Stimulated activated CD4-positive, alpha-beta T cell treated with anti-CD3 and anti-CD28 coated beads, Interleukin-4, amount 100 ng/mL, for 24 hours (primary cell): Measurements from ENCODE around the gene GHRH.

ENCODE experiments used
- DNase-seq: peaks from one replicate; pipeline ENCODE4 v3.0.0-alpha.2; 2020

GHRH gene

DNA sequence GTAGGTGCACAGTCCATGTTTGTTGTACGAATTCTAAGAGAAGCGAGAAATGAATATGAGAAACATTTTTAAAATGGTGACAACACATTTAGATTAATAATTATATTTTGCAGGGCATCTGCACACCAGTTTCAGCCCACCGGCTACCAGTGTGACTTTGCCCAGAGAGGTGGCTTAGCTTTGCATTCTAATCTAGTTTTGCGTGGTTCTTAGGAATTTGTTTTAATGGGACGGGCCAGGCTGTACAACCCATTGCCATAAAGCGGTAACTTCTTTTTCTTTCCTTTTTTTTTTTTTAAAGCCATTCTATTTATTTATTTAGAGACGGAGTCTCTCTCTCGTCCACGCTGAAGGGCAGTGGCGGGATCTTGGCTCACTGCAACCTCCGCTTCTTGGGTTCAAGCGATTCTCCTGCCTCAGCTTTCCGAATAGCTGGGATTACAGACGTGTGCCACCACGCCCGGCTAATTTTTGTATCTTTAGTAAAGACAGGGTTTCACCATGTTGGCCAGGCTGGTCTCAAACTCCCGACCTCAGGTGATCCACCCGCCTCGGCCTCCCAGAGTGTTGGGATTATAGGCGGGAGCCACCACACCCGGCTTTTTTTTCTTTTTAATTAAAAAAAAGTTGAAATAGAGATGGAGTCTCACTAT lies 28.7 kb upstream of the GHRH start:
- no peak for DNase-seq

DNA sequence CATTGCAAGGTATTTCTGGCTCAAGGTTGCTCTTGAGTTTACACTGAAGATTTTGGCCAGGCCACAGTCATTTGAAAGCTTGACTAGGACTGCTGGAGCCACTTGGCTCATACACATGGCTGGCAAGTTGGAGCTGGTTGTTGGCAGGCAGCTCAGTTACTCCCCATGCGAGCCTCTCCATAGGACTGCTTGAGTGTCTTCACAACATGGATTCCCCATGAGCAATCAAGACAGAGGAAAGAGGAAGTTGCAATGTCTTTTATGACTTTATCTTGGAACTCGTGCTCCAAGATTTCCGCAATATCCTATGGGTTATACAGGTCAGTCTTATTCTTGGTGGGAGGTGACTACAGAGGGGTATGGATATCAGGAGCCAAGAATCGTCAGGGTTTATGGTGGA lies 26.5 kb upstream of the GHRH start:
- DNase-seq, result no peak

DNA sequence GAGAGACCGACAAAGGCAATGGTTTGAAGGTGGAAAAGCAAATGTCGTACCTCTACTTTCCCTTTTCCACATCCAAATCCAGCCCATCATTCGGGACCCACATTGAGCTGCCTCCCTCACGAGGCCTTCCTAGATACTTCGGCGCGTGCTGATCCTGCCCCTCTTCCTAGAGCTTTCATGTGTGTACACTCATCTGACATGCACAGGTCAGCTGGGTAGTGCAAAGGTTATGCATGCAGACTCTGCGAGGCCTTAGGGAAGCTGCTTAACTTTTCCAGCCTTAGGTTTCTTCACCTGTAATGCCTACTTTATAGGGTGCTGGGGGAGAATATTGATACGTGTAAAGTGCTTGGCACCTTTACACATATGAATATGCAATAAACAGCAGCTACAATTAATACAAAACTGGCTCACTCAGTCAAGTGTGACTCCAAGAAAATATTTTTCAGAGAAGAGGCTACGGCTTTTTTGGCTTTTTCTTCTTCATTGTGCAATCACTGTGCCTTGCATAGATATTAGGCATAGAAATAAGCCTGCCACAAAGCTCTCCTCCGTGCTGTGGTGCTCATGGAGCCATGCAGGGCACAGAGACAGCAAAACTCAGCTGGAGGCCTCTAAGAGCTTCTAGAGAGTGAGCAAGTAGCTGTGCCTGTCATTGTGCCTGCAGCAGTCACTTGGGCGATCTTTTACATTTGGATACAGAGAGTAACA lies 24.2 kb upstream of the GHRH start:
- DNase-seq, result no peak

DNA sequence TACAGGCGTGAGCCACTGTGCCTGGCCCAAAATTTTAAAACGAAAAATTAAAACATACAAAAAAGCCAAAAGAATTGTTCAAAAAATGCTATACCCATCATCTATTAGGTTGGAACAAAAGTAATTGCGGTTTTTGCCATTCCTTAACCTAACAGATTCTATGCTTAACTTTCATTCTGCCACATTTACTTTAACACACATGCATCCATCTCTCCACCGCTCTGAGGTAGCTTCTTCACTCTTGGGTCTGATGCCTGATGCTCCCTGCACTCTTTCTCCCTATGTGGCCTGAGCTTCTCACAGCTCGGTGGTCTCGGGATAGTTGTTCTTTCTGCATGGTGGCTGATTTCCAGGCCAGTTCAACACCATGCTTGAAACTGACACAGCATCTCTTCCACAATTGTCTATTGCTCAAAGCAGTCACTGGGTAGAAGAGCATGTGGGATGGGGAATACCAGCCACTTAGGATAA lies 23.1 kb upstream of the GHRH start:
- no peak for DNase-seq

DNA sequence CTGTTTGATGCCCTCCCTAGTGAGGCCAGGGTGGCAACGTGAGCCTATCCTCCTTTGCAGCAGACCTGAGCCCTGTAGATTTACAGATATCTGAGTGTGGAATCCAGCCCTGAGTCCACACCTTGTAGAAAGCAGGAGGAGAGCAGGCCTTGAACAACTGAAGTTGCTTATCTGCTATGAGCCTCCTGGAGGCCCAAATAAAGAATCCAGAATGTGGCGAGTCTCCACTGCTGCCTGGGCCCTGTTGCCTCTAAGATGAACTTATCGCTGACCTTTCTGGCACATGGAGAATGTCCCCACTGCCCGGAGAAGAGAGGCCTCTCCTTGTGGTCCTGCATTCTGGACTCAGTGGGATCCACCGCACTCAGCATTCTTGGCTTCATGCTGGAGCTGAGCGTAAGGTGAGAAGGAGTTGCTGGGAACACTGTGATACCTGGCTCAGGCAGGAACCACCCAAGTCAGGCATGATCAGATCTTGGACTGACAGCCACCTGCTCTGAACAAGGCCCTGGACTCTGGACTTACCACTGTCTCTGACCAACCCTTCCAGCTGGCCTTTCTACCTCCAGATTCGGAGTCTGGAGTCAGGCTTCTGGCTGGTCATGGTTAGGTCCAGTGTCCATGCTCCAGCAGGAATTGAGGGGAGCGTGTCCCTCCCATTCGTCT lies 22.0 kb upstream of the GHRH start:
- no peak for DNase-seq

DNA sequence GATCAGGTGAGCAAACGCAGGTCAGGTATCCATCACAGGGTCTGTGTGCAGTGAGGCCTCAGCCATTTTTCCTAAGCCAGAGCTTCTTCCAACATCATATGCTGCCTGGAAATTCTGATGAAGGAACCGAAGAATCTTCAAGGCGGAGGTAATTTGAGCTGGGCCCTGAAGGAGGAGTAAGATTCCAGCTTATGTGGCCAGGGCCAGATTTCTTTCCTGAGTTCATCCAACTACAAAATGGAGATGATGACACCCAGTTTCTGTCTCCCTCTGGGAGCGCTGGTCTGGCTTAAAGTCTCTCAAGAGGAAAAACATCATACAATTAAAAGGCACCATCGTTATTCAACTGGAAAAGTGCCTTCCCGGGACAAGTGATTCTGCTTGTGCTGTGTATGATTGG lies 20.9 kb upstream of the GHRH start:
- no peak for DNase-seq

DNA sequence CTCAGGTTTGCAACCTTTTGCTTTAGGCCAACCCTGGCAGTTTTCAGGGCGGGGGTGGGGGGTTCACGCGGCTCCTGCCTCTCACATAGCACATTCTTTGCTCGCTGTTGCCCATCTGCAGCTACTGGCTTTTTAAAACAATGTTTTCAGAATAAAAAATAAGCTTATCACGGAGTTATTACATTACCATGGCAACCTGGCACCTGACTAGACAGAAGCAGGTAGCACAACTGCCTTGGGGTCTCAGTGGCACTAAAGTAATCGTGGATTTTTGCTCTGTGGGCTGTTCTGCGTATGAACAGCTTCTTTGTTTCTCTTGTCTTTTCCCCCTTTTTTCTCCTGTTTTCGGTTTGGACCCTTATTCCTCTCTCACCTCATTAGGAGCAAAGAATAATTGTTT lies 18.8 kb upstream of the GHRH start:
- no peak for DNase-seq

DNA sequence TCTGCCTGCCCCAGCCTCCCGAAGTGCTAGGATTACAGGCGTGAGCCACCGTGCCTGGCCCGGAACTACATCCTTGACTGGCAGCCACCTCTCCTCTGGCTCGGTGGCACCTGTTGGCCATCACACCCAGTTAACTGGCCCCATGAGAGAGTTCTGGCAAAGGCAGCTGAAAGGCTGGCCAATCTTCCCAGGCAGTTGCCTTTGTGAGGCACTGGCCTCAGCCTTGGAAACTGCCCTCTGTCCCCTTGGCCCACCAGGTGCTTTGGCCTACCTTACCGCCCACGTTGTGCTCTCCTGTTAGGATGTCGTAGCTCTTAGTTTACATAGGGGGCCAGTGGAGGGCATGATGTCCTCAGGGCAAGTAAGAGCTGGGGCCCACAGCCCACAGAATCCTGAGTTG lies 18.2 kb upstream of the GHRH start:
- no peak for DNase-seq

DNA sequence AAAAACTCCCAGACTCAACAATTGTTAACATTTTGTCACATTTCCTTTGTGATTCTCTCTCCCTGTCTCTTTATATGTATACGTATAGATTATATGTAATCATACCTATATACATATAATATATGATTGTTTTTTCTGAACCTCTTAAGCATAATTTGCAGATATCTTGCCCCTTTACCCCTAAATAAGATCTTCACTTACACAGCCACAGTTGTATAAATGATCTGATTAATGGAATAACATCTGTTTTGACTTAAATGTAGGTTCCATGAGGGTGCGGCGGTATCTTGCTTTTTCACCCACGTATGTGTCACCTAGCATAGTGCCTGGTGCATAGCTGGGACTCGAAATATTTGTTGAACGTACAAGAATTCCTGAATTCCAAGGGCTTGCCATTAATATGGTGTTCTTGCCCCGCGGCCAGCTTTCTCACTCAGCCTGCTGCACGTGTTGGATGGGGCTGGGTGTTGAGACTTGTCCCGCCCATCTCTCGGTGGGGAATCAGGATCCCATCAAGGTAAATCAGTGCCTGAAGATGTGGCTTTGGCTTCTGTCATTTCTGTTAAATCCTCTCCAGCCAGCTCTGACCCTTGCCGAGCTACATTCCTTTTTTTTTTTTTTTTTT lies 17.5 kb upstream of the GHRH start:
- DNase-seq, result no peak

DNA sequence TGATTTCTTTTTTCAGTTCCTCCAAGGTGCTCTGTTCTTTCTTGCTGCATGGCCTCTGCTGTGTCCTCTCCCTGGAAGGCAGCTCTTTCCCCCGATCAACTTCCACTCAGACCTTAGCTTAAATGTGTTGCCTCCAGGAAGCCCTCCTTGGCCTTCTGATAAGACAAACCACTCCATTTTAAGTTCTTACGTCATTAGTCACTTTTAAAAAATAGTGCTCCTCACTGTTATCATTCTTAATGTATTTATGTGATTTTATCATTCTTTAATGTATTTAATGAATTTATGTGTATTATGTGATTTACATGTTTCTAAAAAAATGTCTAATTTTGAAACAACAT lies 15.6 kb upstream of the GHRH start:
- DNase-seq, result no peak

DNA sequence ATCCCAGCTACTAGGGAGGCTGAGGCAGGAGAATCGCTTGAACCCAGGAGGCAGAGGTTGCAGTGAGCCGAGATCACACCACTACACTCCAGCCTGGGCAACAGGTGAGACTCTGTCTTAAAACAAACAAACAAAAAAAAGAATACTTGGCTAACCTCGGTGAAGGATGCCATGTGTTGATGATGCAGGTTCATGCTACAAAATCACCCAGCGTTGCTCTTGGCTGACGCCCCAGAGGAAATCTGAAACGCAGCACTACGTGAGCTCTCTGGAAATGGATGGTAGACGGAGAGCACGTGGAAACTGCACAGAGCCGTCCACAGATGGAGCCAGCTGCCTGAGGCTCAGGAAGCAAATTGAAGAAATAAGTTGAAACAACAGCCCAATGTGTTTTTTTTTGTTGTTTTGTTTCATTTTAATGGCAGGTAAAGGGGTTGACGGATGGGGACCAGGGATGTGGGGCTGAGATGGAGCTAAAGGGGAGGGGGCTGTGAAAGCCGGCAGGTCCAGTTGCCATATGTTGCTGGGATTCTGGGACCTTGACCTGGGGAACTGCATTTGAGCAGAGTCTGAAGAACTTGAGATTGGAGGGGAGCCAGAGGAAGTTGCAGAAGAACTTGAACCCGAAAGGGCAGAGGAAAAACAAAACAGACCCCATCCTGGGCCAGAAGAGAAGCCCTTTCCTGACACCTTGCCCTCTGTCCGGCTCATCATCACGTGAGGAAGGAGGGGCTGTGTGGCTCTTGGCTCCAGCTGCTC lies 15.1 kb upstream of the GHRH start:
- no peak for DNase-seq

DNA sequence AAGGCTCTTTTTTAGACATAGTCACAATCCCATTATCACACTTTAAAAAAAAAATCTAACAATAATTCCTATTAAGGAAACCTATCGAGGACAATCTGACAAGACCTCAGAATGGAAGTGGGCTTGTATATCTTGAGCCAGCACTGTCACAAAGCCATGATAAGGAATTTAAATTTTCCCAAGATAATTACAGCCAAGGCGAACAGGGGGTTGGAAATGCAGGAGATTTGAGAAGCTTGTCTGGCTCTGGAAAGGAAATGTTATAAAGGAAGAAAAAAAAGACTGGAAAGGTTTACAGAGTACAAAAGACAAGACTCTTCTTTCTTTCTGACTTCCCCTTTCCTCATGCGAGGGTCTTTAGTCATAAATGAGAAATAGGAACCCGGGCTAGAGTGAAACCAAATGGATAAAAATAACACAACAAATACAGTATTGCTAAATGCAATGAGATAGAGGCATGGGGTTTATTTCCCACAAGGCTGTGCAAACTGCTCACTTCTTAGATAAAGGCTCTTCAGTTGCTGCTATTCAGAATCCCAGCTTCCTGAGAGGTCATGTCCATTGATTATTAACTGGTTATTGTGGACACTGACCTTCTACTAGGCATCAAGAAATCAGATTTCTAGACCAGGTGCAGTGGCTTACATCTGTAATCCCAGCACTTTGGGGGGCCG lies 13.4 kb upstream of the GHRH start:
- DNase-seq, result no peak

DNA sequence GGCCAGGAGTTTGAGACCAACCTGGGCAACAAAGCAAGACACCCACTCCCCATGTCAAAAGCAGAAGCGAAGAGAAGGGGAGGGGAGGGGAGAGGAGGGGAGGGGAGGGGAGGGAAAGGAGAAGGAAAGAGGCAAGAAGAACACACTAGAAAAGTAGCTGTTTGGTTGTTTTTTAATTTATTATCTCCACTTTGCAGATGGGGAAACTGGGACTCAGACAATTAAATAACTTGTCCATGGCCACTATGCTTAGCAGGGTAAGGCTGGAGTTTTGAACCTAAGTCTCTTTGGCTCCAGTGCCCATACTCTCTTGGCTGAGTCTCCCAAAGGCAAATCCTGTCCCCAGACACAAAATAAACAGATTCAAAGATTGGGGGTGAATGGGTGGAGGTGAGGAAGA lies 12.4 kb upstream of the GHRH start:
- DNase-seq, result no peak

DNA sequence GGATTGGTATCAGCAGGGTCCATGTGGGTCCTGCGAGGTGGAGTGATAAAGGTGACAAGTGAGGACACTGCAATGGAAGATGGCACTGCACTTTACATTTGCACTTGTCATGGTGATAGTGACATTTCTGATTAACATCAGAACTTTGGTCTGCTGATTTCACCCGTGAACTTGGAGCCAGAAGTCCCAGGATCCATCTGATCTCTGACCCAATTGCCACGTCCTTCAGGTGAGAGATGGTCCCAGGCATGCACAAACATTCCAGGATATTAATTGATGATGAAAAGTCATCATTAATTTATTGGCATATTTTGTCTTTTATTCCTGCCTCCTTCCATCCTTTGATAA lies 9.8 kb upstream of the GHRH start:
- no peak for DNase-seq

DNA sequence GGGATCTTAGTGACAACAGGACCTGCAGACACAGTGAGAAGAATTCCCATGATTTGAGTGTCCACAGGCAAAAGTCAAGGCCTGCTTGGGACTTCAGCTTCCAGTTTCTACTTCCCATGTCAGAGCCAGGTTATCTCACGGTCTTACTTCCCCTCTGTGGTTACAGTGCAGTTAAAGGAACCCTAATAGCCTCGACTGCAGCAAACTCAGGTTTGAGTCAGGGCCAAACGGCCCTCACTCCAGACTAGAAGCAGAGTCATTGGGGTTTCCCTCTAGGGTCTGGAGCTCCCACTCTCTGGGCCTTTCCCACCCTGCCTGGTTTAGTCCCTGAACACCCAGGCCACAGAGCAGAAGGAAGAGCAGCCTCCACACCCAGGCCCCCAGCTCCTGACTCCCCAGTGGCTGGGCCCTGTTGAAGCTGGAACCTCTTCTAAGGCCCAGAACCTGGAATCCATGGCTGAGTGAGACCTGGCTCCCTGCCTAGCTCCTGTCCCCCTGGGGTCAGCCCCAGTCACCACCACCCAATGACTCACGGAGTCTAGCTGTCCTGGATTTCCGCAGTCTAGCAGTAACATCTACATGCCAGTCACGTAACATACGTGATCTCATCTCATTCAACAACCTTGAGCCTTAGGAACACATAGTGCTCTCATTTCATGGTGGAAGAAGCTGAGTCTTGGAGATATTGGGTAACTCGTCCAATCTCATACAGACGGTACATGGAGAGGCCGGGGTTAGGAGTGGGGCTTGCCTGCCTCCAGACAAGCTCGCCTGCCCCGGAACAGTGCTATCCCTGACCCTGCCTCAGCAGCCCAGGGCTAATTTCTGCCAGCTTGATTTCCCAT lies 9.2 kb upstream of the GHRH start:
- no peak for DNase-seq

DNA sequence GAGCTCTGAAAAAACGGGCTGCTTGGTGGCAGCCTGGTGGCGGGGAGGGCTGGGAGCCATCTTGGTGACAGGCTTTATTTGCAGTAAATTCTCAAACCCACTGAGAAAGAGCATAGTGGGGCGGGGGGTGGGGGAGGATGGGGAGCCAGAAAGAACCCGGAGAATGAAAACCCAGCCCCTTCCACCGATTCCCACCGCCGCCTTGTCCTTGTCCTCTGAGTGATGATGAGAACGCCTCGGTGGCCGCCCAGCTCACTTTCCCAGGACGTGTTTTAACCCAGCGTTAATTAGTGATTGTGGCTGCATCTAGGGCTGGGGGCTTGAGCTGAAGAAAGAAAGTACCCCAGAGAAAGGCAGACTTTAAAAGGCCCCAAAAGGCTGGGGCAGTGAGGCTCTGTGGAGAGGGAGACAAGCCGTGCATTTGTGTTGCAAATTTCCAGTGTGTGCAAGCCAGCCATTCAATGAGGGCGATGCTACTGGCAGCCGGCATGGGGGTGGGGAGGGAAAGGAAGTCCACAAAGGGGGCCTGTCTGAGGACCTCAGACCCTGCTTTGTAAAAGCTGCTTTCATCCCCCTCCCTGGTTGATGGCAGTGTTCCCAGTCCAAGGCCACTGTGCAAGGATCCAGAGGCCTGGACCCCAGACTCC lies 6.2 kb upstream of the GHRH start:
- DNase-seq, result no peak

DNA sequence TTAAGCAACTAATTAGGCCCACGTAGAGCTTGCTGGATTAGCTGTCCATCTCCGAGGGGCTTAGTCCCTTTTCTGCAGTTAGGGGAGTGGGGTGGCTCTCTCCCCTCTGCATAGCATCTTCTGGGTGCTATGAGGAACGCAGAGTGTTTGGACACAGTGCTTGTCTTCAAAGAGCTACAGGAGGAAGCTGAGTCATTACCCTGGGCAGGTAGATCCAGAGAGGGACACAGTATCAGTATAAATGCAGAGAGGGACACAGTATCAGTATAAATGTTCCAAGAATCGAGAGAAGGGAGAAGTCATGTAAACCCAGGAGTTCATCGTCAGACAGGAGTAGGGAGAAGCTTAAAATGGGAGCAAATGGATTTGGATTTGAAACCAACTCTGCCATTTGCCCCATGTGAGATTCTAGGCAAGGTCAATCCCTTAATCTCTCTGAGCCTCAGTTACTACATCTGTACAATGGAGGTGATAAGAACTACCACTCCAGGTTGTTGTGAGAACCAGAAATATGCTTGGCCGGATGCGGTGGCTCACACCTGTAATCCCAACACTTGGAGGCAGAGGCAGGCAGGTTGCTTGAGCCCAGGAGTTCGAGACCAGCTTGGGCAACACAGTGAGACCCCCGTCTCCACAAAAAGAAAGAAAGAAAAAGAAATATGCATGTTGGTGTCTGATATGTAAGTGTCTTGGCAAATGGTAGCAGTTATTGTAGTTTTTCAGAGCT lies 5.5 kb upstream of the GHRH start:
- no peak for DNase-seq

DNA sequence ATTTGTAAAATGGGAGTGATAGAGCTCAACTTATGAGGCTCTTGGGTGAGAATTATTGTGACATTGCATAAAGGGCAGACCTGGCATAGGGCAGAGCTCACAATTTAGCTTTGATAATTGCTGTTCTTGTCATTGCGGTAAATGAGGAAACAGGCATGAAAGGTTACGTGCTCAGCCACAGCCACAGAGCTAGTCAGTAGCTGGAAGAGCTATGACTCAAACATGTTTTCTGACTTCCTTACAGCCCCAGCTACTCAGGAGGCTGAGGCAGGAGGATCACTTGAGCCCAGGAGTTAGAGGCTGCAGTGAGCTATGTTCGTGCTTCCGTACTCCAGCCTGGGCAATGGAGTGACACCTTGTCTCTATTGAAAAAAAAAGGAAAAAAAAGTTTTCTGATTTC lies 3.5 kb upstream of the GHRH start:
- DNase-seq, result no peak

DNA sequence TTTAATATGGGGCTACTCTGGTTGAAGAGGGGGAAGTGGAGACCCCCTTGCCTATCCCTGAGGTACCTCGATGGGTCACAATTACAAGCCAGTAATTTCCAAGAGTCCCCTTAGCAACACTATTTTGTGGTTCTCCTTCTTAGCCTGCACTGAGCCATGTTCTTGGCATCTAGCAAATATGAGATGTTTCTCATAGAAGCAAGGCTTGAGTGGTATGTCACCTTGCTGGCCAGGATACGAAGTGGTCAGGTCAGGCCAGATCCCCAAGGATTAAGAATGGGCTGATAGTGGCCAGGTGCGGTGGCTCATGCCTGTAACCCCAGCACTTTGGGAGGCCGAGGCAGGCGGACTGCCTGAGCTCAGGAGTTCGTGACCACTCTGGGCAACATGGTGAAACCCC lies 2.1 kb upstream of the GHRH start:
- no peak for DNase-seq

DNA sequence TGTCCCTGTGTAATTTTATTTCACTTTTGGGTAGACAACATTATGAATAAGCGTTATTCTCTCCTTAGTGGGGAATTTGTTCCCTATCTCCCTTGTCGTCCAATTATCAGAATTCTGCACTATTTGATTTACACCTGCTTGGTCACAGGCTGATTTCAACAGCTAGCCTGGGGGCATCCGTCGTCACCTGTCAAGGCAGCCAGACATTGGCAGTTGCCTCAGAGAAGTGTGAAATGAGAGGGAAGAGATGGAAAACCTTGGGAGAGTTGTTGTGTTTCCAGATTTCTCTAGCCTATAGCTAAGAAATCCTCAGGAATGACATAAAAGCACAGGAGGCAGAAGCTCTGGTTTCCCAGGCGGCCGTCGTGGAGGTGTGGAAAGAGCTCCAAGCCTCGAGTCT lies 891 bp upstream of the GHRH start:
- DNase-seq, result no peak

DNA sequence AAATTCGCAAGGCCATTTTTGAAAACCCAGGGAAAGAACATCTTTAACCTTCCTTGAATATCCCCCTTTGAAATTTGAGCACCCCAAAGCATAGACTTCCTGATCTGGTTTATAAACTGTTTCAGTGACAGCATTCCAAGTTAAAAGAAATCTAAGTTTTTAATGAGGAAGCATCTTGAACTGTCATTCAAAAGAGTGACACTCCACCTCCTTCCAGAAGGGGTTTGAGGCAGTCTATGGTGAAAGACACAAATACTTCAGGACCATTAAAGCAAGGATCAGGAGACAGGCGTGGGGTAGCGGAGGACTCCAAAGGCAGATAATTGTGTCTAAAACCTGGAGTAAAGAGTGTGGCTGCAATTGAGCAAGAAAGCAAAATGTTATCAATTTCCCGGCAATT lies 691 bp downstream of the GHRH start:
- no peak for DNase-seq
